ENCODE data around the gene ZXDC. TPM values are rescaled to one million over a fixed set of nuclear protein-coding genes. Genes with fewer than 3 reads are reported as not detected.

ZXDC gene
- total and polyA plus RNA-seq, 2 donors (not counting 3 experiments of a cell fraction or from before 2014, with no cell fraction given), result 15.2 to 22.6 TPM

GRCh38 chr3:126433105-126433430 is 42.6 kb downstream of the ZXDC start:
- intact Hi-C loops (cut with micrococcal nuclease), result no loop called here
- no peak overlapping the region for H3K4me3 ChIP-seq (replicated peaks in 1 of 3; ENCODE audit: insufficient read depth in 1 of 3, low read depth in 1 of 3, low read length in 3 of 3)
- H3K36me3 ChIP-seq (ENCODE audit: control insufficient read depth in 2 of 2, extremely low read depth in 1 of 2, insufficient read depth in 2 of 2, low read length in 2 of 2), result peaks cover 0 to under 1% of the 10 kb centered on the region in 2 experiments
- no peaks in the 10 kb centered on the region for H3K9me1 ChIP-seq (replicated peaks; ENCODE audit: control insufficient read depth, extremely low read depth, insufficient read depth, low read length)
- no peak overlapping the region for H3K9ac ChIP-seq (replicated peaks; ENCODE audit: extremely low read depth, insufficient read depth, low read length)
- H3K27me3 ChIP-seq (ENCODE audit: control insufficient read depth in 2 of 2, insufficient read depth in 2 of 2, low read length in 2 of 2), result no peaks in the 10 kb centered on the region
- H3K27ac ChIP-seq (ENCODE audit: insufficient read depth, low read depth, low read length), result no peak overlapping the region
- TF ChIP-seq MYC (IDR thresholded peaks at IDR 0.05; ENCODE audit: low read depth, low read length) (no peak), FOS (IDR thresholded peaks at IDR 0.05; ENCODE audit: borderline replicate concordance, insufficient read depth, low read length) (no peak)
- TF ChIP-seq, protein P1, sequence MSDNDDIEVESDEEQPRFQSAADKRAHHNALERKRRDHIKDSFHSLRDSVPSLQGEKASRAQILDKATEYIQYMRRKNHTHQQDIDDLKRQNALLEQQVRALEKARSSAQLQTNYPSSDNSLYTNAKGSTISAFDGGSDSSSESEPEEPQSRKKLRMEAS (IDR thresholded peaks at IDR 0.05; ENCODE audit: insufficient read depth, insufficient read length), result no peak
- BruUV-seq (replicated peaks), result no TSS peak
- no peaks in the 10 kb centered on the region for H3K79me2 ChIP-seq (ENCODE audit: control insufficient read depth, insufficient read depth, low read length)
- no peak for FAIRE-seq
- H2AFZ ChIP-seq (ENCODE audit: low read depth, low read length), result no peak overlapping the region
- H3K4me2 ChIP-seq (ENCODE audit: insufficient read depth, low read length), result no peak overlapping the region
- POLR2A ChIA-PET, result no interaction called here
- DNase-seq (ENCODE audit: low read depth, low spot score), result no peak
- CTCF ChIA-PET, result no interaction called here
- no peaks in the 10 kb centered on the region for H3K4me1 ChIP-seq (ENCODE audit: control insufficient read depth, extremely low read depth, insufficient read depth, low read length)
- H4K20me1 ChIP-seq (replicated peaks; ENCODE audit: control insufficient read depth, extremely low read depth, insufficient read depth, low read length), result no peaks in the 10 kb centered on the region
- dilution Hi-C loops (cut with MboI; ENCODE audit: extremely low pct_ligation_motif_present, low sequenced_read_pairs), result no loop called here
- no peaks in the 10 kb centered on the region for H3K9me3 ChIP-seq (replicated peaks; ENCODE audit: control insufficient read depth, insufficient read depth, low read length)

GRCh38 chr3:126432361-126433104 is 43.2 kb downstream of the ZXDC start:
- no peaks in the 10 kb centered on the region for H3K36me3 ChIP-seq (ENCODE audit: control insufficient read depth in 2 of 2, extremely low read depth in 1 of 2, insufficient read depth in 2 of 2, low read length in 2 of 2)
- CTCF ChIA-PET, result no interaction called here
- no peak for TF ChIP-seq FOS (IDR thresholded peaks at IDR 0.05; ENCODE audit: borderline replicate concordance, insufficient read depth, low read length)
- TF ChIP-seq MYC (IDR thresholded peaks at IDR 0.05; ENCODE audit: low read depth, low read length), result no peak
- TF ChIP-seq, protein P1 (IDR thresholded peaks at IDR 0.05; ENCODE audit: insufficient read depth, insufficient read length), result no peak
- TF ChIP-seq POLR2AphosphoS5 (IDR thresholded peaks at IDR 0.05; ENCODE audit: insufficient read depth, low read depth, low read length), result no peak
- TF ChIP-seq EZH2 (IDR thresholded peaks at IDR 0.05; ENCODE audit: borderline replicate concordance, low read depth, low read length, severe bottlenecking), result no peak
- TF ChIP-seq CTCF (IDR thresholded peaks at IDR 0.05; ENCODE audit: extremely low read depth in 1 of 2, insufficient read depth in 1 of 2, low read depth in 1 of 2, low read length in 2 of 2), result no peak
- TF ChIP-seq JUN (IDR thresholded peaks at IDR 0.05; ENCODE audit: borderline replicate concordance, insufficient read depth, insufficient read length, low read depth), result no peak
- TF ChIP-seq POLR2A (IDR thresholded peaks at IDR 0.05; ENCODE audit: low read depth, low read length), result no peak
- TF ChIP-seq GATA2 (IDR thresholded peaks at IDR 0.05; ENCODE audit: insufficient read depth, insufficient read length, low read depth, low read length), result no peak

More at GRCh38 chr3:126432361-126433104, 43.2 kb downstream of the ZXDC start:
- H3K9me3 ChIP-seq (replicated peaks; ENCODE audit: control insufficient read depth, insufficient read depth, low read length), result no peaks in the 10 kb centered on the region
- POLR2A ChIA-PET, result no interaction called here
- H3K4me1 ChIP-seq (ENCODE audit: control insufficient read depth, extremely low read depth, insufficient read depth, low read length), result no peaks in the 10 kb centered on the region
- dilution Hi-C loops (cut with MboI; ENCODE audit: extremely low pct_ligation_motif_present, low sequenced_read_pairs), result no loop called here
- no peak for FAIRE-seq
- no TSS peak for BruUV-seq (replicated peaks)
- intact Hi-C loops (cut with micrococcal nuclease), result no loop called here
- no peak overlapping the region for H3K4me2 ChIP-seq (ENCODE audit: insufficient read depth, low read length)
- no peaks in the 10 kb centered on the region for H4K20me1 ChIP-seq (replicated peaks; ENCODE audit: control insufficient read depth, extremely low read depth, insufficient read depth, low read length)
- H3K79me2 ChIP-seq (ENCODE audit: control insufficient read depth, insufficient read depth, low read length), result no peaks in the 10 kb centered on the region
- H3K4me3 ChIP-seq (replicated peaks in 1 of 3; ENCODE audit: insufficient read depth in 1 of 3, low read depth in 1 of 3, low read length in 3 of 3), result no peak overlapping the region
- H3K27ac ChIP-seq (ENCODE audit: insufficient read depth, low read depth, low read length), result no peak overlapping the region
- no peaks in the 10 kb centered on the region for H3K9me1 ChIP-seq (replicated peaks; ENCODE audit: control insufficient read depth, extremely low read depth, insufficient read depth, low read length)
- no peak for DNase-seq (ENCODE audit: low read depth, low spot score)
- no peaks in the 10 kb centered on the region for H3K27me3 ChIP-seq (ENCODE audit: control insufficient read depth in 2 of 2, insufficient read depth in 2 of 2, low read length in 2 of 2)
- no peak overlapping the region for H2AFZ ChIP-seq (ENCODE audit: low read depth, low read length)
- H3K9ac ChIP-seq (replicated peaks; ENCODE audit: extremely low read depth, insufficient read depth, low read length), result no peak overlapping the region

Data from endothelial cell of umbilical vein (primary cell).